Measurements from ENCODE around the gene OGFOD1. TPM values are rescaled to one million over a fixed set of nuclear protein-coding genes. Genes with fewer than 3 reads are reported as not detected.
A peak's percentile ranks its signal among the peaks of the same experiment; 100 is the strongest.

The OGFOD1 gene
- polyA plus RNA-seq, 4 donors: 36.8 to 42.5 (median 37.7) TPM

- peak; percentile 35 to 65 (median 56) for DNase-seq (ENCODE audit: low read depth in 4 of 4, low spot score in 3 of 4)
These were observed 25.9 kb upstream of the OGFOD1 start, which contains the start of gene AMFR for GRCh38 chr16:56425439-56425832. Gene AMFR, minus strand, starts transcription at chr16:56425545. Its CDS starts 218 bp downstream, at chr16:56425327.

DNA sequence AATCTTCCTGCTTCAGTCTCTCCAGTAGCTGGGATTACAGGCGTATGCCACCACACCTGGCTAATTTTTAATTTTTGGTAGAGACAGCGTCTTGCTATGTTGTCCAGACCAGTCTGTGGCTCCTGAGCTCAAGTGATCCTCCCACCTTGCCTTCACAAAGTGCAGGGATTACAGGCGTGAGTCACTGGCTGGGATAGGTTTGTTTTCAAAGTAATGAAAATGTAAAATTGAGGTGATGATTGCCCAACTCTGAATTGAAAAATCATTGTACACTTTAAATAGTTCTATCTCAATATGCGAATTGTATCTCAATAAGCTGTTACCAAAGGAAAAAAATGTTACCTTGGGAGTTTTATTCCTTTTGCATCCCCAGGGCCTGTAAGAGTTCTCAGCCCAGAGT, 24.8 kb upstream of the OGFOD1 start:
- DNase-seq (ENCODE audit: low read depth in 4 of 4, low spot score in 3 of 4): no peak

GRCh38 chr16:56428091-56428490, 23.3 kb upstream of the OGFOD1 start:
- no peak for DNase-seq (ENCODE audit: low read depth in 4 of 4, low spot score in 3 of 4)

DNA sequence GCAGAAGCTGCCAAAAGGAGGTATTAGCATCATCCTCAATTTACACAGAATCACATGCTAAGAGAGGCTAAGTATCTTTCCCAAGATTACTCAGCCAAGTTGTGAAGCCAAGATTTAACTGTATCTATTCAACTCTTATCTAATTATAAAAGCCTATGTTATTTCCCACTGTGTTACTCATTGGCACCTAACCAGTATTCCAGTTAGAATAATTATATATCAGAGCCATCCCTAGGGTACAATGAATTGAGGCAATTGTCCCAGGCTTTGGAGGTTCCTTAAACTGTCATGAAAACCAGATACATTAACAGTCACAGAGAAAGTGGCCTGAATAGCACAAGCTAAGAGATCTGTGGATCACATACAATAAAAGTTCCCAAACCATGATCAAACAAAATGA, 15.1 kb upstream of the OGFOD1 start:
- no peak for DNase-seq (ENCODE audit: low read depth in 4 of 4, low spot score in 3 of 4)

DNA sequence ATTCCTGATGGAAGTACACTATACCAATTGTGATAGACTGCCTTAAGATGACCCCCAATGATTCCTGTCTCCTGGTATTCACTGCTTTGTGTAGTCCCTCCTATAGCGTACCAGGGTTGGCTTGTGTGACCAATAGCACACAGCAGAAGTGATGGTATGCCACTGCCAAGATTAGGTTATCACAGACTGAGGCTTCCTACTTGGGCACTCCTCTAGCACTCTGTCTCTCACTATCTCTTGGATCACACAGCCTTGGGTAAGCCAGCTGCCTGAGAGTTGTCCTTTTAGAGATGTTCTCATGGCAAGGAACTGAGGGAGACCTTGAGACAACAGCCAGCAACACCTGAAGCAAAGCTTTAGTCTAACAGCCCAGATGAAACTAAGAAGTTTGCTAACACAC, 13.3 kb upstream of the OGFOD1 start:
- DNase-seq (ENCODE audit: low read depth in 4 of 4, low spot score in 3 of 4): no peak

DNA sequence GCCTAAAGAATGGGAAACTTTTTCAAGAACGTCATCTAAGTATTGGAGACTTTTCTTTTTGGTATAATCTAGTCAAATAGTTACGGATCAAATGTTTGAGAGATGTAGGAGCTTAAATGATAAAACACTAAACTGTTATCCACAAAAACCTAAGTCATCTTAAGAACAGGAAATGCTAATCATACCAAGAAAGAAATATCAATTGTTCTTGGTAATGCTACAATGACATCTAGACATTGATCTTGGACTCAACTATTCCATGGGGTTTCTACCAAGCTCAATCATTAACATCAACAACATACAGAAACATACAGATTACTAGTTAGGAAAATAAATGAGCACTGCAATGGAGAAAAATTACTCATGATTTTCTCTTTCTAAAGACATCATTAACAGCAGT, 4.1 kb upstream of the OGFOD1 start:
- no peak for DNase-seq (ENCODE audit: low read depth in 4 of 4, low spot score in 3 of 4)

- DNase-seq (ENCODE audit: low read depth in 4 of 4, low spot score in 3 of 4): no peak
These were observed 3.3 kb upstream of the OGFOD1 start for GRCh38 chr16:56448005-56448404.

GRCh38 chr16:56450275-56450985, 924 bp upstream of the OGFOD1 start:
- no peak for DNase-seq (ENCODE audit: low read depth in 4 of 4, low spot score in 3 of 4)

- peak in 2 of 4 donors; percentile 3 to 26 for DNase-seq (ENCODE audit: low read depth in 4 of 4, low spot score in 3 of 4)
These were observed 667 bp downstream of the OGFOD1 start for GRCh38 chr16:56451753-56452689.

GRCh38 chr16:56457927-56458470, 6.6 kb downstream of the OGFOD1 start:
- DNase-seq (ENCODE audit: low read depth in 4 of 4, low spot score in 3 of 4): no peak

- DNase-seq (ENCODE audit: low read depth in 4 of 4, low spot score in 3 of 4): no peak
These were observed 8.7 kb downstream of the OGFOD1 start for GRCh38 chr16:56460101-56460500.

DNA sequence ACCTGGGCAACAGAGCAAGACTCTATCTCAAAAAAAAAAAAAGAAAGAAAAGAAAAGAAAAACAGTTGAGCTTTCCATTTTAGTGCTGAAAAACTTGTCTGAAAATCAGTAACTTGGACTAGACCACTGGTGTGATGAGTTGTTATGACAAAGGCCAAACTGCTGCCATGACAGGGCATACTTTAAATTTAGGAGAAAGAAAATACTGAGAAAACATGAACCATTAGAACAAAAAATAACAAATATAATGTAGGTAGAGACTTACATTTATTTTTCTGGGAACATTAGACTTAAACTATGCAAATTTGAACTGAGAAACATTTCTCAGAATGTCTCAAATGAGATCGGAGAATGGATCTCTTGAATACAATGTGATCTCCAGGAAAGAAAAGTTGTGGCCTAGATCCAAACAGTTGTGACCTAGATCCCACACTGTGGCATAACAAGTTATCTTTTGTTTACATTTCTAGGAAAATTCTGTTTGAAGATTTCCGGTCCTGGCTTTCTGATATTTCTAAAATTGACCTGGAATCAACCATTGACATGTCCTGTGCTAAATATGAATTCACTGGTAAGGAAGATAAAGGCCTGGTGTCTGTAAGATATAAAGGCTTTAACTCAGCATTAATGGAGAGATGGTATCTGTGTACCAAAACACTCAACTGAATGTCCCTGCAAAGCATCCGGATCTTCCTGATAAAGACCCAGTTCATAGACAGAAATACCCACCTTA, 10.9 kb downstream of the OGFOD1 start:
- no peak for DNase-seq (ENCODE audit: low read depth in 4 of 4, low spot score in 3 of 4)

GRCh38 chr16:56463153-56463552, 11.8 kb downstream of the OGFOD1 start:
- no peak for DNase-seq (ENCODE audit: low read depth in 4 of 4, low spot score in 3 of 4)

DNA sequence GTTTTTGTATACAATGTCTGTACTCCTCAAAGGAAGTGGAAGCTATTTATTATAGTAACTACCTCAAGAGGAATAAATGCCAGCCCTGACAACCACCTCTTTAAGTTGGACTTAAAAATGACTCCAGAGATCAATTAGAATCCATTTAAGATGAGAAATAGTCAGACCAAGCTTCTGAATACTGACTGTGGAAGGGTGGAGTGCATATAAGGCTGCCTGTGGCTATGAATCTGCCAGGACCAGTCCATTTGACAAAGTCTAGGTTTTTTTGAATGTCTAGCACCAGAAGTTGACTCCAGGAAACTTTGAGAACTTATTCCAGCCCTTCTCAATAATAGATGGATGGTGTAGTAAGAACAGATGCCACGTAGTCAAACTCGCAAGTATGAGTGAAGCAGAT, 15.0 kb downstream of the OGFOD1 start:
- DNase-seq (ENCODE audit: low read depth in 4 of 4, low spot score in 3 of 4): no peak

GRCh38 chr16:56468800-56469199, 17.4 kb downstream of the OGFOD1 start:
- DNase-seq (ENCODE audit: low read depth in 4 of 4, low spot score in 3 of 4): no peak

DNA sequence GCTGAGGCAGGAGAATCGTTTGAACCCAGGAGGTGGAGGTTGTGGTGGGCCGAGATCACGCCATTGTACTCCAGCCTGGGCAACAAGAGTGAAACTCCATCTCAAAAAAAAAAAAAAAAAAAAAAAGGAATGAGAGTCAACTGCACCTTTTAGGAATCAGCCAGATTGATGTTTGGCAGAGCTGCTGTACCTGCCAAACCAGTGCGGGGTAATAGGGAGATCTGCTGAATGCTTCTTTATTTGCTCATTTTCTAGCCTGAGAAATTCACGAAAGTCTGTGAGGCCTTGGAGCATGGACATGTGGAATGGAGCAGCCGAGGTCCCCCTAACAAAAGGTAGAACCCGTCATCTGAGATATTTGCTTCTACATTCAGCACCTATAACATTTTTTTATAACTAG, 18.4 kb downstream of the OGFOD1 start:
- no peak for DNase-seq (ENCODE audit: low read depth in 4 of 4, low spot score in 3 of 4)

DNA sequence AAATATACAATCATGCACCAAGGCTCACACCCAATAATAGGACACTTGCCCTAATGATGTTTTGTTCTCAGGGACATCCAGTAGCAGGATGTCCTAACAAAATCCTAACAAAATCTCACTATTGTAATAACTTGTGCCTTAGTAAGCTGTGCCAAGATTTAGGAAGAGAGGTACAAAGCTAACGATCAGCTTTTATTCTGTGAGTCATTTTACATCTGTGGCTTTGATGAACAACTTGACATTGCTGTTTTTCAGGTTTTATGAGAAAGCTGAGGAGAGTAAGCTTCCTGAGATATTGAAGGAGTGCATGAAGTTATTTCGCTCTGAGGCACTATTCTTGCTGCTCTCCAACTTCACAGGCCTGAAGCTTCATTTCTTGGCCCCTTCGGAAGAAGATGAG, 18.9 kb downstream of the OGFOD1 start:
- DNase-seq (ENCODE audit: low read depth in 4 of 4, low spot score in 3 of 4): no peak

GRCh38 chr16:56470666-56471065, 19.3 kb downstream of the OGFOD1 start:
- DNase-seq (ENCODE audit: low read depth in 4 of 4, low spot score in 3 of 4): no peak

GRCh38 chr16:56475201-56475600, 23.8 kb downstream of the OGFOD1 start:
- no peak for DNase-seq (ENCODE audit: low read depth in 4 of 4, low spot score in 3 of 4)

DNA sequence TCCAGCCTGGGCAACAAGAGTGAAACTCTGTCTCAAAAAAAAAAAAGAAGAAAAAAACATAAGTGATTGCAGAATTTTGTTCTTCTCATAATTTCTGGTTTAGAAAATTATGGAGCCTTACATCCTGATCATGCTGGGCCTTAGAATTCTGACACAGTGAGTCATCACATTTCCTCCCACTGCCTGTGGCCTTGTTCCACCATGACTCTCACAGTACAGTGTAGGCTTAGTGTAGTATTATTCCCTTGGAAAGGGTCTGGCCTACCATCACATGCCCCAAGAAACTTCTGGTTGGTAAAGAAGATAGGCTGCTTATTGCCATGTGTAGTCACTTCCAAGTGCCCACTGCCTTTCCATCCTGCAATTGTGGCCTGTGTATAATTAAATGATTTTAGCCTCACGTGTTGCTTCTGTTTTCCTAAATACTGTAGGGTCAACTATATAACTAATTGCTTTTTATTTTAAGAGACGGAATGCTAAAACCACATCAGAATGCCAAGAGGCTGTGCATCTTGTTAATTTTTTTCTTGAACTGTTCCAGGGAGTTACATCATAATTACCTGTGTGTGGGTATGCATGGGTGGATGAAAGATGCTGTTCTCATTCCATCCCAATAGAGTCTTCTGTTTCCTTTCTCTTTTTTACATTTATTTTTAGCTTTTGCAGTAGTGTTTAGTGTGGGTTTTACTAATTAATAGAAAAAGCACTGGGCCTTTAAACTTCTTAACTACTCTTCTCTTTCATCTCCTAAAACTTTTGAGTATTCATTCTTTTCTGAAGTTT, 25.9 kb downstream of the OGFOD1 start:
- DNase-seq (ENCODE audit: low read depth in 4 of 4, low spot score in 3 of 4): no peak
